K562 (cell line): ENCODE data around the gene PCED1B. TPM values are rescaled to one million over a fixed set of nuclear protein-coding genes. Genes with fewer than 3 reads are reported as not detected.

Source experiments
- ATAC-seq: fragments of 200-7000 bp; cut with Tn5 transposase; 3 replicates; pipeline ENCODE4 v1.9.1; 2020; ENCODE audit warnings: moderate library complexity
- BruUV-seq: library from RNA; stranded (reverse); fragments of 400-500 nt; replicated peaks from 2 replicates; lab custom pipeline; 2021; lab: Mats Ljungman, UMichigan
- CTCF ChIA-PET: fragments of 300-600 bp; formaldehyde crosslinking; extraction: SDS; loops from one replicate; lab custom pipeline; 2021; ENCODE audit warnings: low intra/inter-chr PET ratio; lab: Yijun Ruan, JAX
- POLR2A ChIA-PET: fragments of 300-600, 350-650 bp; sonication (Branson Sonifier 250); formaldehyde crosslinking; extraction: SDS; loops from one replicate; lab custom pipeline; 2021; ENCODE audit warnings: antibody characterized with exemption, inconsistent platforms; lab: Yijun Ruan, JAX
- DNase-seq, 4 experiments: peaks; one replicate each; pipeline versions ENCODE4 v3.0.0 to v3.0.0-alpha.2; 2011 to 2018; ENCODE audit warnings: low spot score in 3 of 4, mixed read lengths in 3 of 4; ENCODE audit errors: extremely low read depth in 1 of 4
- FAIRE-seq: peaks from 2 replicates; lab custom pipeline; 2011; peaks lifted over from hg19 to GRCh38; lab: Jason Lieb, UNC
- H2AFZ ChIP-seq: 2 replicates; pipeline ENCODE4 v1.6.0; 2011; ENCODE audit warnings: low read depth, low read length, control low read depth, inconsistent platforms
- H3K27ac ChIP-seq: fragments of 200-600 bp; 3 replicates; pipeline ENCODE4 v1.8.0; 2011; ENCODE audit warnings: low read depth, mild to moderate bottlenecking, control low read depth, inconsistent platforms, low read length, moderate library complexity, mixed read lengths; ENCODE audit errors: extremely low read depth
- H3K27me3 ChIP-seq, 2 experiments: fragments of 300-600 bp in 1 of 2; 2 replicates in 1 of 2; 3 replicates in 1 of 2; pipeline versions ENCODE4 v1.6.0 to v1.8.0; 2011; ENCODE audit warnings: inconsistent platforms in 2 of 2, low read length in 2 of 2, mild to moderate bottlenecking in 1 of 2, mixed read lengths in 1 of 2, moderate library complexity in 1 of 2; ENCODE audit not compliant: control insufficient read depth in 2 of 2, insufficient read depth in 2 of 2
- H3K36me3 ChIP-seq: fragments of 300-600 bp; 3 replicates; pipeline ENCODE4 v1.8.0; 2011; ENCODE audit warnings: mild to moderate bottlenecking, low read length, inconsistent platforms; ENCODE audit not compliant: control insufficient read depth, insufficient read depth
- H3K4me1 ChIP-seq, 2 experiments: fragments of 200-600 bp in 1 of 2; replicated peaks in 1 of 2; 2 replicates in 1 of 2; 3 replicates in 1 of 2; pipeline versions ENCODE4 v1.5.1 to v1.8.0; 2011; ENCODE audit warnings: inconsistent platforms in 2 of 2, low read length in 2 of 2, mild to moderate bottlenecking in 1 of 2, mixed read lengths in 1 of 2, moderate library complexity in 1 of 2; ENCODE audit not compliant: control insufficient read depth in 2 of 2, insufficient read depth in 2 of 2
- H3K4me2 ChIP-seq: 2 replicates; pipeline ENCODE4 v1.6.1; 2011; ENCODE audit warnings: low read length, control low read depth, inconsistent platforms, mixed read lengths; ENCODE audit not compliant: insufficient read depth
- H3K4me3 ChIP-seq: fragments of 200-600 bp; sonication (generic), shearing (Covaris generic); 2 replicates; pipeline ENCODE4 v1.5.1; 2016; ENCODE audit warnings: control low read depth, inconsistent platforms
- H3K79me2 ChIP-seq: fragments of 200-600 bp; 3 replicates; pipeline ENCODE4 v1.8.0; 2011; ENCODE audit warnings: low read length, inconsistent platforms; ENCODE audit not compliant: control insufficient read depth, insufficient read depth
- H3K9ac ChIP-seq, 2 experiments: 2 replicates each; pipeline versions ENCODE4 v1.6.0 to v1.6.1; 2011; ENCODE audit warnings: low read depth in 2 of 2, low read length in 2 of 2, control low read depth in 1 of 2, inconsistent platforms in 1 of 2, mild to moderate bottlenecking in 1 of 2, mixed read lengths in 1 of 2; ENCODE audit not compliant: insufficient read depth in 1 of 2
- H3K9me1 ChIP-seq: one replicate; pipeline ENCODE4 v1.6.0; 2011; ENCODE audit warnings: inconsistent platforms, mild to moderate bottlenecking, low read length, moderate library complexity; ENCODE audit not compliant: control insufficient read depth, insufficient read depth
- H3K9me3 ChIP-seq: replicated peaks from 2 replicates; pipeline ENCODE4 v1.5.1; 2011; ENCODE audit warnings: low read depth, low read length, inconsistent platforms; ENCODE audit not compliant: control insufficient read depth, insufficient read depth
- H4K20me1 ChIP-seq: replicated peaks from 2 replicates; pipeline ENCODE4 v1.6.1; 2011; ENCODE audit warnings: low read length, inconsistent platforms, mixed read lengths; ENCODE audit not compliant: control insufficient read depth, insufficient read depth
- MAX ChIP-seq: sonication (generic); formaldehyde crosslinking; IDR thresholded peaks from 2 replicates; pipeline ENCODE4 v1.9.0; 2022; ENCODE audit warnings: mild to moderate bottlenecking, missing genetic modification reagents
- XRCC5 ChIP-seq: fragments of 200-400 bp; formaldehyde crosslinking; IDR thresholded peaks from 2 replicates; pipeline ENCODE4 v1.6.1; 2017; ENCODE audit warnings: low read depth, mild to moderate bottlenecking, low read length
- ZFP91 ChIP-seq: sonication (generic); formaldehyde crosslinking; IDR thresholded peaks from 2 replicates; pipeline ENCODE4 v1.8.0; 2022; ENCODE audit warnings: mild to moderate bottlenecking, missing genetic modification reagents
- ZNF551 ChIP-seq: fragments of 250-450 bp; sonication (Bioruptor Pico); IDR thresholded peaks from 2 replicates; pipeline ENCODE4 v1.5.0; 2021; ENCODE audit warnings: mild to moderate bottlenecking, moderate library complexity
- in situ Hi-C: fragments of 300-500 bp; cut with MboI; formaldehyde crosslinking; loops from 4 replicates; pipeline ENCODE4 v1.15.0; 2018; ENCODE audit warnings: inconsistent platforms, mixed read lengths
- intact Hi-C: fragments of 100-400 bp; cut with micrococcal nuclease; formaldehyde crosslinking; loops from 2 replicates; pipeline ENCODE4 v1.14.2; 2022
- polyA plus RNA-seq, 8 experiments: library from polyadenylated mRNA; depleted of rRNA in 4 of 8; stranded (reverse) in 5 of 8; unstranded in 3 of 8; fragments of >200 nt; fragmentation: Nextera tagmentation in 2 of 8; fragmentation: Illumina TruSeq in 1 of 8; extraction: Ambion mirVana in 2 of 8; extraction: Trizol in 1 of 8; gene quantifications; 2 replicates each; pipeline versions ENCODE4 v1.2.1 to v1.2.3, GENCODE V29; 2011 to 2014; ENCODE audit warnings: inconsistent platforms in 1 of 8, missing spikeins in 1 of 8
- total RNA-seq, 7 experiments: library from RNA; depleted of rRNA in 6 of 7; stranded (reverse); fragments of >200 nt in 6 of 7; fragmentation: Illumina TruSeq in 2 of 7; extraction: Trizol in 2 of 7; gene quantifications; 2 replicates each; pipeline versions ENCODE4 v1.2.1 to v1.2.3, GENCODE V29; 2011 to 2021; ENCODE audit warnings: low replicate concordance in 1 of 7
- TF ChIP-seq, protein P1 (sequence below), 2 experiments: fragments of 450-650 bp; IDR thresholded peaks; 2 replicates each; pipeline ENCODE4 v1.6.1; 2016; ENCODE audit warnings: mild to moderate bottlenecking in 2 of 2, borderline replicate concordance in 1 of 2, low read depth in 1 of 2, moderate library complexity in 1 of 2
- TF ChIP-seq, protein P2 (sequence below): fragments of 150-350 bp; IDR thresholded peaks from 2 replicates; pipeline ENCODE4 v1.6.1; 2014; ENCODE audit warnings: low read depth, mild to moderate bottlenecking, low read length, borderline replicate concordance

Gene PCED1B
- total and polyA plus RNA-seq, 9 of the 15 experiments (the other 6 are each of a cell fraction or from before 2014, with no cell fraction given), result 1.2 to 9.3 (median 2.5) TPM

DNA sequence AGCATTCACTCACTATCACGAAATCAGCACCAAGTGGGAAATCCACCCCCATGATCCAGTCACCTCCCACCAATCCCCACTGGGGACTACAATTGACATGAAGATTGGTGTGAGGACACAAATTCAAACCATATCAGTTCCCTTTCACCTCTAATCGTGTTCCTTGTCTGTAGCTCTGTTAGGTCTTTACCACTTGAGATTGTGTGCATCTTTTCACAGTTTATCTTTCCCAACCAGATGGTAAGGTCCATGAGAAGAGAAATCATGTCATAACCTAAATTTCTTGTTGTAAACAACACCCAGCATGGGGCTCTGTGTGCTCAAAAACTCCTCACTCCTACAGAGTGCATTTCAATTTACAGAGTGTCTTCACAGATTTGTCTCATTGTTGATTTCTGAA, 27.1 kb upstream of the PCED1B start (continued):
- TF ChIP-seq, protein P1, sequence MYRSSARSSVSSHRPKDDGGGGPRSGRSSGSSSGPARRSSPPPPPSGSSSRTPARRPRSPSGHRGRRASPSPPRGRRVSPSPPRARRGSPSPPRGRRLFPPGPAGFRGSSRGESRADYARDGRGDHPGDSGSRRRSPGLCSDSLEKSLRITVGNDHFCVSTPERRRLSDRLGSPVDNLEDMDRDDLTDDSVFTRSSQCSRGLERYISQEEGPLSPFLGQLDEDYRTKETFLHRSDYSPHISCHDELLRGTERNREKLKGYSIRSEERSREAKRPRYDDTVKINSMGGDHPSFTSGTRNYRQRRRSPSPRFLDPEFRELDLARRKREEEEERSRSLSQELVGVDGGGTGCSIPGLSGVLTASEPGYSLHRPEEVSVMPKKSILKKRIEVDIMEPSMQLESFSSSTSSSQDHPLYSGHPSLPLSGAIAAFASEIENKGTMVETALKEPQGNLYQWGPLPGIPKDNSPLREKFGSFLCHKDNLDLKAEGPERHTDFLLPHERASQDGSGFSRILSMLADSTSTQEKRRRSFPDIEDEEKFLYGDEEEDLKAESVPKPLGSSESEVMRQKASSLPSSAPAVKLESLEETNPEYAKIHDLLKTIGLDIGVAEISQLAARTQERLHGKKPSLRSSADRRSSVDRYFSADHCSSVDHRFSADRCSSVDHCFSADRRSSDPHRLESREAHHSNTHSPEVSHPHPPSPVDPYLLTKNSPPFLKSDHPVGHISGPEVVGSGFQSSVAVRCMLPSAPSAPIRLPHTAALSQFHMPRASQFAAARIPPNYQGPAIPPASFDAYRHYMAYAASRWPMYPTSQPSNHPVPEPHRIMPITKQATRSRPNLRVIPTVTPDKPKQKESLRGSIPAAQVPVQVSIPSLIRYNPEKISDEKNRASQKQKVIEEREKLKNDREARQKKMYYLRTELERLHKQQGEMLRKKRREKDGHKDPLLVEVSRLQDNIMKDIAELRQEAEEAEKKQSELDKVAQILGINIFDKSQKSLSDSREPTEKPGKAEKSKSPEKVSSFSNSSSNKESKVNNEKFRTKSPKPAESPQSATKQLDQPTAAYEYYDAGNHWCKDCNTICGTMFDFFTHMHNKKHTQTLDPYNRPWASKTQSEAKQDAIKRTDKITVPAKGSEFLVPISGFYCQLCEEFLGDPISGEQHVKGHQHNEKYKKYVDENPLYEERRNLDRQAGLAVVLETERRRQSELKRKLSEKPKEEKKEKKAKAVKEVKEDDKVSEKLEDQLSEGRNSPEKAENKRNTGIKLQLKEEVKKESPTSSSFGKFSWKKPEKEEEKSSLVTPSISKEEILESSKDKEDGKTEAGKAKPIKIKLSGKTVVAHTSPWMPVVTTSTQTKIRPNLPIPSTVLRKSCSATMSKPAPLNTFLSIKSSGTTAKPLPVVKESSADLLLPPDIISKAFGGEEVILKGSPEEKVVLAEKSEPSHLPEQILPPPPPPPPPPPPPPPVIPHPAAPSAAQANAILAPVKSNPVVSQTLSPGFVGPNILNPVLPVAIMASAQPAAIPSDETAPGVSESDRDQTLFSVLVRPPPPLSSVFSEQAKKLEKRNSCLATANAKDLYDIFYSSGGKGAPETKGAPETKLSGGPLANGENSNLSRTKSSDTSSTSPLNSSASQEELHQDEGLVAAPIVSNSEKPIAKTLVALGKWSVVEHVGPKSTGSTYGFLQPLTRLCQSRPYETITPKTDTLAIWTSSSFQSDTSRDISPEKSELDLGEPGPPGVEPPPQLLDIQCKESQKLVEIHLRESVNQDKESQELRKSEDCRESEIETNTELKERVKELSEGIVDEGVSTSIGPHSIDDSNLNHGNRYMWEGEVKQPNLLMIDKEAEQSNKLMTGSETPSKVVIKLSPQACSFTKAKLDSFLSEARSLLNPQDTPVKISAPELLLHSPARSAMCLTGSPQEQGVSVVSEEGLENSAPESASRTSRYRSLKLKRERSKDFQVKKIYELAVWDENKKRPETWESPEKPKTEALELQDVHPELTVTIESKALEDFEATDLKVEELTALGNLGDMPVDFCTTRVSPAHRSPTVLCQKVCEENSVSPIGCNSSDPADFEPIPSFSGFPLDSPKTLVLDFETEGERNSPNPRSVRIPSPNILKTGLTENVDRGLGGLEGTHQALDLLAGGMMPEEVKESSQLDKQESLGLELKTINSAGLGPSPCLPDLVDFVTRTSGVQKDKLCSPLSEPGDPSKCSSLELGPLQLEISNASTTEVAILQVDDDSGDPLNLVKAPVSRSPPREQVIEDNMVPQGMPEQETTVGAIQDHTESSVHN (IDR thresholded peaks at IDR 0.05; ENCODE audit: borderline replicate concordance in 1 of 2, low read depth in 1 of 2), result no peak

DNA sequence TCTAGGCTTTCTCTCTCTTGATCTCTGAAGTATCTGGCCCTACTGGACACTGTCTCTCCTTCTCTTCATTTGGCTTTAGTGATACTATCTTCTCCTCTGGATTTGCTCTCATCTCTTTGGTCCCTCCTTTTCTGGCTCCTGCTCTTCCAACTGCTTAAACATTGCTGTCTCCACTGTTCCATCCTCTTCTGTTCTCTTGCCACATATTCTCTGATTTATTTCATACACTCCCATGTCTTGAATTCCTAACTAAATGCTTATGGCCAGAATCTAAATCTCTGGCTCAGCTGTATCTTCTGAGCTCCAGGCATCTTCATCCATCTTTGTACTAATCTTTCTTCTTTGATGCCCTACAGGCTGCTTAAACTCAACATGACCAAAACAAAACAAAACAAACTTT, 25.5 kb upstream of the PCED1B start:
- no peak for DNase-seq
- no peak for FAIRE-seq
- H3K36me3 ChIP-seq, result no peaks in the 10 kb centered on the region
- H3K79me2 ChIP-seq, result no peaks in the 10 kb centered on the region
- H3K4me1 ChIP-seq, result peaks cover 0 to 9% of the 10 kb centered on the region in 2 experiments; a peak in 2 of 5 replicates
- in situ Hi-C loops, result no loop called here
- no peak overlapping the region for H3K4me3 ChIP-seq
- H4K20me1 ChIP-seq, result no peaks in the 10 kb centered on the region
- ATAC-seq, result no peak
- H3K9ac ChIP-seq, result no peak overlapping the region
- no peak overlapping the region for H2AFZ ChIP-seq
- CTCF ChIA-PET, result no interaction called here
- intact Hi-C loops, result no loop called here
- no peak overlapping the region for H3K27ac ChIP-seq
- POLR2A ChIA-PET, result interaction anchor here (0.9 to 2.3 kb wide), 2 partner anchors 17 to 241 kb away, joined by 3 to 6 read pairs; no protein-coding TSS in a partner anchor
- BruUV-seq, result no TSS peak
- H3K27me3 ChIP-seq, result no peaks in the 10 kb centered on the region
- H3K4me2 ChIP-seq, result no peak overlapping the region
- peaks cover 3% of the 10 kb centered on the region for H3K9me3 ChIP-seq
- H3K9me1 ChIP-seq, result no peaks in the 10 kb centered on the region
- TF ChIP-seq XRCC5 (no peak), ZFP91 (CRISPR knock-in tag) (no peak), MAX (no peak), ZNF551 (no peak)
- TF ChIP-seq, protein P2, sequence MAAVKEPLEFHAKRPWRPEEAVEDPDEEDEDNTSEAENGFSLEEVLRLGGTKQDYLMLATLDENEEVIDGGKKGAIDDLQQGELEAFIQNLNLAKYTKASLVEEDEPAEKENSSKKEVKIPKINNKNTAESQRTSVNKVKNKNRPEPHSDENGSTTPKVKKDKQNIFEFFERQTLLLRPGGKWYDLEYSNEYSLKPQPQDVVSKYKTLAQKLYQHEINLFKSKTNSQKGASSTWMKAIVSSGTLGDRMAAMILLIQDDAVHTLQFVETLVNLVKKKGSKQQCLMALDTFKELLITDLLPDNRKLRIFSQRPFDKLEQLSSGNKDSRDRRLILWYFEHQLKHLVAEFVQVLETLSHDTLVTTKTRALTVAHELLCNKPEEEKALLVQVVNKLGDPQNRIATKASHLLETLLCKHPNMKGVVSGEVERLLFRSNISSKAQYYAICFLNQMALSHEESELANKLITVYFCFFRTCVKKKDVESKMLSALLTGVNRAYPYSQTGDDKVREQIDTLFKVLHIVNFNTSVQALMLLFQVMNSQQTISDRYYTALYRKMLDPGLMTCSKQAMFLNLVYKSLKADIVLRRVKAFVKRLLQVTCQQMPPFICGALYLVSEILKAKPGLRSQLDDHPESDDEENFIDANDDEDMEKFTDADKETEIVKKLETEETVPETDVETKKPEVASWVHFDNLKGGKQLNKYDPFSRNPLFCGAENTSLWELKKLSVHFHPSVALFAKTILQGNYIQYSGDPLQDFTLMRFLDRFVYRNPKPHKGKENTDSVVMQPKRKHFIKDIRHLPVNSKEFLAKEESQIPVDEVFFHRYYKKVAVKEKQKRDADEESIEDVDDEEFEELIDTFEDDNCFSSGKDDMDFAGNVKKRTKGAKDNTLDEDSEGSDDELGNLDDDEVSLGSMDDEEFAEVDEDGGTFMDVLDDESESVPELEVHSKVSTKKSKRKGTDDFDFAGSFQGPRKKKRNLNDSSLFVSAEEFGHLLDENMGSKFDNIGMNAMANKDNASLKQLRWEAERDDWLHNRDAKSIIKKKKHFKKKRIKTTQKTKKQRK, result no peak
